ENCODE measurements around the gene DNMBP. TPM values are rescaled to one million over a fixed set of nuclear protein-coding genes. Genes with fewer than 3 reads are reported as not detected.

Gene DNMBP
- total and polyA plus RNA-seq, 2 donors (not counting 3 experiments of a cell fraction or from before 2014, with no cell fraction given): 32.0 to 53.4 TPM

DNA sequence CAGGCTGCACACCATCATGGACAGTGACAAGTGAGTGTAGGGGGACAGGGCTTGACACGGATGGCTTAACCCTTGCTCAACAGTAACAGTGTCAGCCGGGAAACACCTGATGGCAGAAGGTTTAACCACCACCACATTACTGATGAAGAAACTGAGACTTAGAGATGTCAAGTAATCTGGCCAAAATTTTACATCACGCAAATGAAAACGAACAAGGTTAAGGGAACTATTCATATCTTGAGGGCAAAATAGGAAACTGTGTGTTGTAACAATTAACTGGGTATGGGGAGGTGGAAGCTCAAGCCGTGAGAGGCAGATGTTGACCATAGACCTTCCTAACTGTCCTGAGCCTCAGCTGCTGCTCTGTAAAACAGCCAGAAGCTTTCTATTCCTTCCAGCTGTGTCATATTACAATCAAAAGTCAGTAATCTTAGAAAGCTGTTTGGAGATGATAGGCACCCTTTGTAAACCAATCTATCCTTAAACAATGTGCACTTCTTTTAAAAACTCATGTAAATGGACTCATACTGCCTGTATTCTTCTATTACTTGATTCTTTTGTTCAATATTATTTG, 158.9 kb downstream of the DNMBP start:
- no peaks in the 10 kb centered on the region for H4K20me1 ChIP-seq (replicated peaks; ENCODE audit: control insufficient read depth, extremely low read depth, insufficient read depth, low read length)
- no peaks in the 10 kb centered on the region for H3K36me3 ChIP-seq (ENCODE audit: control insufficient read depth in 2 of 2, extremely low read depth in 1 of 2, insufficient read depth in 2 of 2, low read length in 2 of 2)
- H3K4me3 ChIP-seq (replicated peaks in 1 of 3; ENCODE audit: insufficient read depth in 1 of 3, low read depth in 1 of 3, low read length in 3 of 3): no peak overlapping the region
- CTCF ChIA-PET: interaction anchor here (1.2 to 3.9 kb wide), 3 partner anchors 159 to 195 kb away, joined by 3 to 28 read pairs (median 5); partner anchors contain the start of gene DNMBP
- FAIRE-seq: no peak
- H2AFZ ChIP-seq (ENCODE audit: low read depth, low read length): no peak overlapping the region
- no peak overlapping the region for H3K9ac ChIP-seq (replicated peaks; ENCODE audit: extremely low read depth, insufficient read depth, low read length)
- H3K27me3 ChIP-seq (ENCODE audit: control insufficient read depth in 2 of 2, insufficient read depth in 2 of 2, low read length in 2 of 2): no peaks in the 10 kb centered on the region
- H3K27ac ChIP-seq (ENCODE audit: insufficient read depth, low read depth, low read length): no peak overlapping the region
- no peaks in the 10 kb centered on the region for H3K9me1 ChIP-seq (replicated peaks; ENCODE audit: control insufficient read depth, extremely low read depth, insufficient read depth, low read length)
- DNase-seq (ENCODE audit: low read depth, low spot score): no peak
- H3K9me3 ChIP-seq (replicated peaks; ENCODE audit: control insufficient read depth, insufficient read depth, low read length): no peaks in the 10 kb centered on the region
- POLR2A ChIA-PET: no interaction called here
- no peaks in the 10 kb centered on the region for H3K79me2 ChIP-seq (ENCODE audit: control insufficient read depth, insufficient read depth, low read length)
- peaks cover 5% of the 10 kb centered on the region for H3K4me1 ChIP-seq (ENCODE audit: control insufficient read depth, extremely low read depth, insufficient read depth, low read length)
- H3K4me2 ChIP-seq (ENCODE audit: insufficient read depth, low read length): no peak overlapping the region
- intact Hi-C loops (cut with micrococcal nuclease): no loop called here
- no TSS peak for BruUV-seq (replicated peaks)
- dilution Hi-C loops (cut with MboI; ENCODE audit: extremely low pct_ligation_motif_present, low sequenced_read_pairs): no loop called here
- TF ChIP-seq FOS (IDR thresholded peaks at IDR 0.05; ENCODE audit: borderline replicate concordance, insufficient read depth, low read length) (no peak), POLR2A (IDR thresholded peaks at IDR 0.05; ENCODE audit: low read depth, low read length) (no peak), JUN (IDR thresholded peaks at IDR 0.05; ENCODE audit: borderline replicate concordance, insufficient read depth, insufficient read length, low read depth) (no peak), GATA2 (IDR thresholded peaks at IDR 0.05; ENCODE audit: insufficient read depth, insufficient read length, low read depth, low read length) (no peak), MYC (IDR thresholded peaks at IDR 0.05; ENCODE audit: low read depth, low read length) (no peak), MAX (IDR thresholded peaks at IDR 0.05; ENCODE audit: insufficient read depth, insufficient read length) (no peak), POLR2AphosphoS5 (IDR thresholded peaks at IDR 0.05; ENCODE audit: insufficient read depth, low read depth, low read length) (no peak), EZH2 (IDR thresholded peaks at IDR 0.05; ENCODE audit: borderline replicate concordance, low read depth, low read length, severe bottlenecking) (no peak)
- TF ChIP-seq, protein P1, sequence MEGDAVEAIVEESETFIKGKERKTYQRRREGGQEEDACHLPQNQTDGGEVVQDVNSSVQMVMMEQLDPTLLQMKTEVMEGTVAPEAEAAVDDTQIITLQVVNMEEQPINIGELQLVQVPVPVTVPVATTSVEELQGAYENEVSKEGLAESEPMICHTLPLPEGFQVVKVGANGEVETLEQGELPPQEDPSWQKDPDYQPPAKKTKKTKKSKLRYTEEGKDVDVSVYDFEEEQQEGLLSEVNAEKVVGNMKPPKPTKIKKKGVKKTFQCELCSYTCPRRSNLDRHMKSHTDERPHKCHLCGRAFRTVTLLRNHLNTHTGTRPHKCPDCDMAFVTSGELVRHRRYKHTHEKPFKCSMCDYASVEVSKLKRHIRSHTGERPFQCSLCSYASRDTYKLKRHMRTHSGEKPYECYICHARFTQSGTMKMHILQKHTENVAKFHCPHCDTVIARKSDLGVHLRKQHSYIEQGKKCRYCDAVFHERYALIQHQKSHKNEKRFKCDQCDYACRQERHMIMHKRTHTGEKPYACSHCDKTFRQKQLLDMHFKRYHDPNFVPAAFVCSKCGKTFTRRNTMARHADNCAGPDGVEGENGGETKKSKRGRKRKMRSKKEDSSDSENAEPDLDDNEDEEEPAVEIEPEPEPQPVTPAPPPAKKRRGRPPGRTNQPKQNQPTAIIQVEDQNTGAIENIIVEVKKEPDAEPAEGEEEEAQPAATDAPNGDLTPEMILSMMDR (IDR thresholded peaks at IDR 0.05; ENCODE audit: extremely low read depth in 1 of 2, insufficient read depth in 1 of 2, low read depth in 1 of 2, low read length in 2 of 2): no peak

Measured in endothelial cell of umbilical vein (primary cell).